Endothelial cell of umbilical vein (primary cell): ENCODE data around the gene OBP2B. TPM values are rescaled to one million over a fixed set of nuclear protein-coding genes. Genes with fewer than 3 reads are reported as not detected.

ENCODE experiments used
- BruUV-seq: library from RNA; stranded (reverse); fragments of 400-500 nt; replicated peaks from 2 replicates; lab custom pipeline; 2021; lab: Mats Ljungman, UMichigan
- CTCF ChIA-PET: fragments of 300-600, 350-600 bp; sonication (Branson Sonifier 250); formaldehyde crosslinking; loops from one replicate; lab custom pipeline; 2021; ENCODE audit warnings: antibody characterized with exemption, inconsistent platforms; lab: Charles Lee
- POLR2A ChIA-PET: fragments of 300-600, 350-600 bp; sonication (Branson Sonifier 250); formaldehyde crosslinking; loops from one replicate; lab custom pipeline; 2021; ENCODE audit warnings: antibody characterized with exemption, inconsistent platforms; lab: Charles Lee
- DNase-seq: peaks from one replicate; pipeline ENCODE4 v3.0.0-alpha.2; 2011; ENCODE audit warnings: low read depth, low spot score
- FAIRE-seq: peaks from 2 replicates; lab custom pipeline; 2011; peaks lifted over from hg19 to GRCh38; lab: Jason Lieb, UNC
- H2AFZ ChIP-seq: 2 replicates; pipeline ENCODE4 v1.6.0; 2012; ENCODE audit warnings: low read depth, low read length, control low read depth, inconsistent platforms
- H3K27ac ChIP-seq: 2 replicates; pipeline ENCODE4 v1.5.1; 2011; ENCODE audit warnings: low read depth, mild to moderate bottlenecking, control low read depth, low read length, moderate library complexity; ENCODE audit not compliant: insufficient read depth
- H3K27me3 ChIP-seq, 2 experiments: 2 replicates each; pipeline versions ENCODE4 v1.6.0 to v1.6.1; 2011; ENCODE audit warnings: low read length in 2 of 2, mixed read lengths in 1 of 2; ENCODE audit not compliant: control insufficient read depth in 2 of 2, insufficient read depth in 2 of 2
- H3K36me3 ChIP-seq, 2 experiments: 2 replicates in 1 of 2; 3 replicates in 1 of 2; pipeline ENCODE4 v1.5.1; 2011; ENCODE audit warnings: low read length in 2 of 2, mild to moderate bottlenecking in 1 of 2, moderate library complexity in 1 of 2; ENCODE audit not compliant: control insufficient read depth in 2 of 2, insufficient read depth in 2 of 2; ENCODE audit errors: extremely low read depth in 1 of 2
- H3K4me1 ChIP-seq: 3 replicates; pipeline ENCODE4 v1.5.1; 2011; ENCODE audit warnings: mild to moderate bottlenecking, low read length; ENCODE audit not compliant: control insufficient read depth, insufficient read depth; ENCODE audit errors: extremely low read depth
- H3K4me2 ChIP-seq: 2 replicates; pipeline ENCODE4 v1.6.1; 2011; ENCODE audit warnings: low read length, control low read depth, mixed read lengths; ENCODE audit not compliant: insufficient read depth
- H3K4me3 ChIP-seq, 3 experiments: fragments of 200-600 bp in 1 of 3; sonication (generic), shearing (Covaris generic) in 1 of 3; replicated peaks in 1 of 3; 2 replicates each; pipeline ENCODE4 v1.5.1; 2011 to 2016; ENCODE audit warnings: control low read depth in 3 of 3, low read length in 3 of 3, mild to moderate bottlenecking in 2 of 3, inconsistent platforms in 1 of 3, low read depth in 1 of 3, moderate library complexity in 1 of 3; ENCODE audit not compliant: insufficient read depth in 1 of 3
- H3K79me2 ChIP-seq: 2 replicates; pipeline ENCODE4 v1.6.0; 2012; ENCODE audit warnings: low read length, inconsistent platforms; ENCODE audit not compliant: control insufficient read depth, insufficient read depth
- H3K9ac ChIP-seq: replicated peaks from 2 replicates; pipeline ENCODE3; 2011; ENCODE audit warnings: low read length, control low read depth; ENCODE audit not compliant: insufficient read depth; ENCODE audit errors: extremely low read depth
- H3K9me1 ChIP-seq: replicated peaks from 3 replicates; pipeline ENCODE4 v1.6.0; 2011; ENCODE audit warnings: mild to moderate bottlenecking, low read length; ENCODE audit not compliant: control insufficient read depth, insufficient read depth; ENCODE audit errors: extremely low read depth
- H3K9me3 ChIP-seq: replicated peaks from 2 replicates; pipeline ENCODE4 v1.5.1; 2012; ENCODE audit warnings: low read length, inconsistent platforms; ENCODE audit not compliant: control insufficient read depth, insufficient read depth
- H4K20me1 ChIP-seq: replicated peaks from 2 replicates; pipeline ENCODE3; 2011; ENCODE audit warnings: mild to moderate bottlenecking, low read length; ENCODE audit not compliant: control insufficient read depth, insufficient read depth; ENCODE audit errors: extremely low read depth
- EZH2 ChIP-seq: IDR thresholded peaks from 2 replicates; pipeline ENCODE4 v1.6.1; 2012; ENCODE audit warnings: borderline replicate concordance, low read depth, mild to moderate bottlenecking, moderate library complexity, low read length, inconsistent platforms; ENCODE audit not compliant: severe bottlenecking
- FOS ChIP-seq: IDR thresholded peaks from 2 replicates; pipeline ENCODE4 v1.6.1; 2011; ENCODE audit warnings: mild to moderate bottlenecking, low read length, moderate library complexity, borderline replicate concordance; ENCODE audit not compliant: insufficient read depth
- GATA2 ChIP-seq: IDR thresholded peaks from 2 replicates; pipeline ENCODE4 v1.7.0; 2011; ENCODE audit warnings: low read depth, mild to moderate bottlenecking, moderate library complexity, mixed read lengths, low read length; ENCODE audit not compliant: insufficient read length, insufficient read depth
- JUN ChIP-seq: IDR thresholded peaks from 2 replicates; pipeline ENCODE4 v1.6.1; 2011; ENCODE audit warnings: borderline replicate concordance, low read depth; ENCODE audit not compliant: insufficient read length, insufficient read depth
- MYC ChIP-seq: IDR thresholded peaks from one replicate; pipeline ENCODE4 v1.6.1; 2011; ENCODE audit warnings: mild to moderate bottlenecking, low read depth, low read length
- POLR2A ChIP-seq: IDR thresholded peaks from 2 replicates; pipeline ENCODE4 v1.6.1; 2012; ENCODE audit warnings: low read depth, mild to moderate bottlenecking, control low read depth, low read length
- POLR2AphosphoS5 ChIP-seq: IDR thresholded peaks from 2 replicates; pipeline ENCODE4 v1.6.1; 2012; ENCODE audit warnings: low read depth, mild to moderate bottlenecking, control low read depth, low read length, moderate library complexity; ENCODE audit not compliant: insufficient read depth
- dilution Hi-C: fragments of 300-500 bp; cut with MboI; formaldehyde crosslinking; loops from one replicate; pipeline ENCODE4 v1.15.0; 2019; ENCODE audit warnings: low sequenced_read_pairs; ENCODE audit not compliant: extremely low pct_ligation_motif_present
- intact Hi-C: fragments of 100-400 bp; cut with micrococcal nuclease; formaldehyde crosslinking; loops from one replicate; pipeline ENCODE4 v1.10.0; 2022
- polyA plus RNA-seq, 4 experiments: library from polyadenylated mRNA; depleted of rRNA in 3 of 4; stranded (reverse) in 3 of 4; unstranded in 1 of 4; fragments of >200 nt; gene quantifications; 2 replicates each; pipeline versions ENCODE4 v1.2.1 to v1.2.3, GENCODE V29; 2011 to 2012; ENCODE audit warnings: missing spikeins in 1 of 4
- total RNA-seq: library from RNA; stranded (reverse); gene quantifications from 2 replicates; pipeline ENCODE4 v1.2.3, GENCODE V29; 2021
- TF ChIP-seq, protein P1 (sequence below): IDR thresholded peaks from 2 replicates; pipeline ENCODE4 v1.6.1; 2011; ENCODE audit not compliant: insufficient read depth, insufficient read length

The OBP2B gene
- total and polyA plus RNA-seq, 2 donors (not counting 3 experiments of a cell fraction or from before 2014, with no cell fraction given) = not detected

DNA sequence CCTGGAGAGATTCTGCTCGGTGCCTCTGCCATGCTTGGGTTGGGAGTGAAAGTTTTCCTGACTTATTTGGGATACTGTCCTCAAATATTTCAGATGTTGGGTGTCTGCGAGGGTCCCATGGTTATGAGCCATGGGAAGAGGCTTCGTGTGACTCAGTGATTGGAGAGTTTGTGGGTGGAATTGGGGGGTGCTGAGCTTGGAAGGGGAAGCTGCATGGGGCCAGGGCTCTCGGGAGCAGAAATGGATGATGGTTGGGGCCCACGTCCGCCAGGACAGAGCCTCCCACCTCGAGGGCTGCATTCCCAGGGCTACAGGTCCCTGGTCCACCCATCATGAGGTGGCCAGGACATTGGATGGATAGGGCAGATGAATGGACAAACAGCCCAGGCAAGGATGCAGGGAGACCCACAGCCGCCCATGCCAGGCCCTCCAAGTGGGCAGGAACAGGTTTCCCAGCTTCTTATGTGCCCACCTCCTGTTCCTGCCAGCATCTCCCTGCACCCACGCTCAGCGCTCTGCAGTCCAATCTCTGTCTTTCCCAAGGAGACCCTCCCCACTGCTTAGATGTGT, 5.5 kb downstream of the OBP2B start:
- H3K9me3 ChIP-seq = no peaks in the 10 kb centered on the region
- FAIRE-seq (no peak), DNase-seq (no peak)
- H3K9ac ChIP-seq = no peak overlapping the region
- H4K20me1 ChIP-seq = no peaks in the 10 kb centered on the region
- H3K79me2 ChIP-seq = no peaks in the 10 kb centered on the region
- H3K36me3 ChIP-seq = no peaks in the 10 kb centered on the region
- H3K4me3 ChIP-seq = no peak overlapping the region
- no peak overlapping the region for H3K27ac ChIP-seq
- CTCF ChIA-PET = no interaction called here
- H2AFZ ChIP-seq = no peak overlapping the region
- POLR2A ChIA-PET = no interaction called here
- H3K9me1 ChIP-seq = no peaks in the 10 kb centered on the region
- H3K27me3 ChIP-seq = peaks cover 0 to 4% of the 10 kb centered on the region in 2 experiments
- no peak overlapping the region for H3K4me2 ChIP-seq
- no TSS peak for BruUV-seq
- intact Hi-C loops = no loop called here
- no peak for TF ChIP-seq FOS
- TF ChIP-seq EZH2 = no peak
- TF ChIP-seq MYC = no peak
- TF ChIP-seq POLR2AphosphoS5 = no peak
- TF ChIP-seq JUN = no peak
- TF ChIP-seq, protein P1, sequence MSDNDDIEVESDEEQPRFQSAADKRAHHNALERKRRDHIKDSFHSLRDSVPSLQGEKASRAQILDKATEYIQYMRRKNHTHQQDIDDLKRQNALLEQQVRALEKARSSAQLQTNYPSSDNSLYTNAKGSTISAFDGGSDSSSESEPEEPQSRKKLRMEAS = no peak
- TF ChIP-seq GATA2 = no peak
- no peak for TF ChIP-seq POLR2A
- H3K4me1 ChIP-seq = no peaks in the 10 kb centered on the region
- dilution Hi-C loops = no loop called here
